Hematopoietic multipotent progenitor cell treated with erythropoietin and hydrocortisone succinate and interleukin-3 and kit ligand, for 17 days (in vitro differentiated cells): ENCODE results near the gene PEPD.
A peak's percentile ranks its signal among the peaks of the same experiment; 100 is the strongest.

ENCODE experiments used
- DNase-seq: peaks from one replicate; pipeline ENCODE4 v3.0.0-alpha.2; 2015; ENCODE audit warnings: low spot score

Gene PEPD

GRCh38 chr19:33438987-33439781 is 82.4 kb downstream of the PEPD start:
- DNase-seq, result no peak

- no peak for DNase-seq
Observed at GRCh38 chr19:33437821-33438671, 83.5 kb downstream of the PEPD start.

- no peak for DNase-seq
Observed at GRCh38 chr19:33437393-33437820, 84.2 kb downstream of the PEPD start.

- DNase-seq, result no peak
Observed at GRCh38 chr19:33436360-33437345, 84.9 kb downstream of the PEPD start.

GRCh38 chr19:33435706-33436359 is 85.8 kb downstream of the PEPD start:
- no peak for DNase-seq

GRCh38 chr19:33434886-33435705 is 86.5 kb downstream of the PEPD start:
- no peak for DNase-seq

GRCh38 chr19:33434069-33434885 is 87.3 kb downstream of the PEPD start:
- DNase-seq, result no peak

GRCh38 chr19:33432446-33433170 is 89.0 kb downstream of the PEPD start:
- no peak for DNase-seq

- DNase-seq, result no peak
Observed at GRCh38 chr19:33432015-33432414, 89.6 kb downstream of the PEPD start.

GRCh38 chr19:33430674-33431277 is 90.8 kb downstream of the PEPD start:
- DNase-seq, result peak; percentile 30

- DNase-seq, result no peak
Observed at GRCh38 chr19:33429891-33430673, 91.5 kb downstream of the PEPD start.

GRCh38 chr19:33428627-33429125 is 92.9 kb downstream of the PEPD start:
- no peak for DNase-seq

GRCh38 chr19:33427801-33428626 is 93.6 kb downstream of the PEPD start:
- DNase-seq, result no peak

GRCh38 chr19:33426621-33427361 is 94.8 kb downstream of the PEPD start:
- DNase-seq, result no peak

- DNase-seq, result no peak
Observed at GRCh38 chr19:33424181-33424580, 97.4 kb downstream of the PEPD start.
